SU-DHL-6 (cell line): Measurements from ENCODE around the gene CCDC185.

Experiments used
- EZH2phosphoT487 ChIP-seq: fragments of 200-600 bp; sonication (generic), shearing (Covaris generic); conservative IDR thresholded peaks from 2 replicates; pipeline ENCODE4 v1.6.1; 2018; ENCODE audit warnings: mild to moderate bottlenecking, antibody characterized with exemption, low read length, moderate library complexity, mixed read lengths
- TF ChIP-seq, protein P1 (sequence below): fragments of 200-600 bp; sonication (generic); IDR thresholded peaks from one replicate; pipeline ENCODE4 v1.5.1; 2017; ENCODE audit warnings: antibody characterized with exemption, mild to moderate bottlenecking, low read length, moderate library complexity; ENCODE audit not compliant: insufficient read depth, poor library complexity, severe bottlenecking

DNA sequence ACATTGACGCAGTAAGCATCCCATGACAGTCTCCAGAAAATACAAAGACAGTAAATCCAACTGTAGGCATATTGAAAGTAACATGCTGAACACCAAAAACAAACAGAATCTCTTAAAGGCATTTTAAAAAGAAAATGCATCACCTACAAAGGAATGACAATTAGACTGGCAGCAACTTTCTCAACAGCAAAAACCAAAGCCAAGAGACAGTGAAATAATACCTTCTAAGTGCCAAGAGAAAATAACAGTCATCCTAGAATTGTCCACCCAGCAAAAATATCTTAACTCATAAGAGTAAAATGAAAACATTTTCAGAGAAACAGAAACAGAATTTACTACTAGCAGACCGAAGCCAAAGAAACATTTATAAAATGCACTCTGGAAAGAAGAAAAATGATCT, 20.0 kb downstream of the CCDC185 start:
- TF ChIP-seq, protein P1, sequence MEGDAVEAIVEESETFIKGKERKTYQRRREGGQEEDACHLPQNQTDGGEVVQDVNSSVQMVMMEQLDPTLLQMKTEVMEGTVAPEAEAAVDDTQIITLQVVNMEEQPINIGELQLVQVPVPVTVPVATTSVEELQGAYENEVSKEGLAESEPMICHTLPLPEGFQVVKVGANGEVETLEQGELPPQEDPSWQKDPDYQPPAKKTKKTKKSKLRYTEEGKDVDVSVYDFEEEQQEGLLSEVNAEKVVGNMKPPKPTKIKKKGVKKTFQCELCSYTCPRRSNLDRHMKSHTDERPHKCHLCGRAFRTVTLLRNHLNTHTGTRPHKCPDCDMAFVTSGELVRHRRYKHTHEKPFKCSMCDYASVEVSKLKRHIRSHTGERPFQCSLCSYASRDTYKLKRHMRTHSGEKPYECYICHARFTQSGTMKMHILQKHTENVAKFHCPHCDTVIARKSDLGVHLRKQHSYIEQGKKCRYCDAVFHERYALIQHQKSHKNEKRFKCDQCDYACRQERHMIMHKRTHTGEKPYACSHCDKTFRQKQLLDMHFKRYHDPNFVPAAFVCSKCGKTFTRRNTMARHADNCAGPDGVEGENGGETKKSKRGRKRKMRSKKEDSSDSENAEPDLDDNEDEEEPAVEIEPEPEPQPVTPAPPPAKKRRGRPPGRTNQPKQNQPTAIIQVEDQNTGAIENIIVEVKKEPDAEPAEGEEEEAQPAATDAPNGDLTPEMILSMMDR, result no peak
- no peak for TF ChIP-seq EZH2phosphoT487
